HL-60 (cell line): ENCODE results near the gene SRMS.

Experiments
- CTCF ChIP-seq: IDR thresholded peaks from one replicate; pipeline ENCODE4 v1.5.1; 2011; ENCODE audit warnings: low read length, control low read depth, inconsistent platforms; ENCODE audit not compliant: insufficient read depth
- SPI1 ChIP-seq: IDR thresholded peaks from 2 replicates; pipeline ENCODE4 v1.6.1; 2012; ENCODE audit warnings: low read depth, mild to moderate bottlenecking, borderline replicate concordance
- TF ChIP-seq, protein P1 (sequence below): IDR thresholded peaks from 2 replicates; pipeline ENCODE4 v1.6.1; 2012; ENCODE audit warnings: low read depth; ENCODE audit not compliant: insufficient replicate concordance

DNA sequence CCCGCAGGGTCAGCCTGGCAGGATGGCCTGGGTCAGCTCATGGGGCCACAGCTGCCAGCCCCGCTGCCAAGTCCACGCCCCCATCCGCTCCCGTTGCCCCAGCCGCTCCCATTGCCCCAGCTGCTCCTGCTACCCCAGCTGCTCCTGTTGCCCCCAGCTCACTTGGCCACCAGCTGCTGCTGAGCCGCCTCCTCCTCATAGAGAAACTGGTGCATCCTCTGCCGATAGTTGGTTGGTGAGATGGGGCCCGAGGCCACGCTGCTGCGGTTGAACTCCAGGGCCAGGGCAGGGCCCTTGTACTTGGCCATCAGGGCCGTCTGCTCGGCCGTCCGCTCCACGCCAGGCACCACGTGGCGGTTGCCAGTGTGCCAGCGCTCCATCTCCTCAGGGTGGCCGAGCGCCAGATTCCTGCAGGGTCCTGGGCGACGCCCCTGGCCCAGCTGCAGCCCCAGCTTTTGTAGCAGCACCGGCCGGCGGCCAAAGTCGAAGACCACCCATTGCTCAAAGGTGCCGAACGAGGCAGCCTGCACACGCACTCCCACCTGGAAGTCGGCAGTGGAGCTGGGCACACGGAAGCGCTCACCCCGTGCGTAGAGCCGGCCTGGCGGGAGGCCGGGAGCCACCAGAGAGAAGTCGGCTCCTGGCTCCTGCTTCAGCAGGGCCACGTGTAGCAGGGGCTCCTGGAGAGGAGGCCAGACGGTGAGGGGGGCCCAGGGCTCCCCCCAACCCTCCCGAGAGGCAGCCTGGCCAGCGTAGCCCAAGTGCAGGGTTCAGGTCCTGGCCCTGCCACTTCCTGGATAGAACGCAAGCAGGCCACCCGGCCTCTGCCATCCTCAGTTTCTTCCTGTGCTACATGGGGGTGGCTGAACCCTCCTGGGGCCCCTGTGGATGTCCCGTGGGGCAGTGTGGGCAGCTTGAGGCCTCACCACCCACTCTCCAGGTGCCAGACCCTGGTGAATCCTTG lies 21.7 kb upstream of the SRMS start:
- TF ChIP-seq CTCF (no peak), SPI1 (no peak)
- TF ChIP-seq, protein P1, sequence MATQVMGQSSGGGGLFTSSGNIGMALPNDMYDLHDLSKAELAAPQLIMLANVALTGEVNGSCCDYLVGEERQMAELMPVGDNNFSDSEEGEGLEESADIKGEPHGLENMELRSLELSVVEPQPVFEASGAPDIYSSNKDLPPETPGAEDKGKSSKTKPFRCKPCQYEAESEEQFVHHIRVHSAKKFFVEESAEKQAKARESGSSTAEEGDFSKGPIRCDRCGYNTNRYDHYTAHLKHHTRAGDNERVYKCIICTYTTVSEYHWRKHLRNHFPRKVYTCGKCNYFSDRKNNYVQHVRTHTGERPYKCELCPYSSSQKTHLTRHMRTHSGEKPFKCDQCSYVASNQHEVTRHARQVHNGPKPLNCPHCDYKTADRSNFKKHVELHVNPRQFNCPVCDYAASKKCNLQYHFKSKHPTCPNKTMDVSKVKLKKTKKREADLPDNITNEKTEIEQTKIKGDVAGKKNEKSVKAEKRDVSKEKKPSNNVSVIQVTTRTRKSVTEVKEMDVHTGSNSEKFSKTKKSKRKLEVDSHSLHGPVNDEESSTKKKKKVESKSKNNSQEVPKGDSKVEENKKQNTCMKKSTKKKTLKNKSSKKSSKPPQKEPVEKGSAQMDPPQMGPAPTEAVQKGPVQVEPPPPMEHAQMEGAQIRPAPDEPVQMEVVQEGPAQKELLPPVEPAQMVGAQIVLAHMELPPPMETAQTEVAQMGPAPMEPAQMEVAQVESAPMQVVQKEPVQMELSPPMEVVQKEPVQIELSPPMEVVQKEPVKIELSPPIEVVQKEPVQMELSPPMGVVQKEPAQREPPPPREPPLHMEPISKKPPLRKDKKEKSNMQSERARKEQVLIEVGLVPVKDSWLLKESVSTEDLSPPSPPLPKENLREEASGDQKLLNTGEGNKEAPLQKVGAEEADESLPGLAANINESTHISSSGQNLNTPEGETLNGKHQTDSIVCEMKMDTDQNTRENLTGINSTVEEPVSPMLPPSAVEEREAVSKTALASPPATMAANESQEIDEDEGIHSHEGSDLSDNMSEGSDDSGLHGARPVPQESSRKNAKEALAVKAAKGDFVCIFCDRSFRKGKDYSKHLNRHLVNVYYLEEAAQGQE: no peak
